HT-29 (cell line): ENCODE results near the gene EIF4G1. TPM values are rescaled to one million over a fixed set of nuclear protein-coding genes. Genes with fewer than 3 reads are reported as not detected.
A peak's percentile ranks its signal among the peaks of the same experiment; 100 is the strongest.

Experiments
- DNase-seq: peaks from one replicate; pipeline ENCODE4 v3.0.0-alpha.2; 2015; ENCODE audit warnings: low spot score
- total RNA-seq: library from RNA; depleted of rRNA; stranded (reverse); fragments of >200 nt; shearing (Covaris generic); gene quantifications from 2 replicates; pipeline ENCODE4 v1.2.3, GENCODE V29; 2014

The EIF4G1 gene
- total RNA-seq, 1 experiment from 2014 or later: 494 TPM

DNA sequence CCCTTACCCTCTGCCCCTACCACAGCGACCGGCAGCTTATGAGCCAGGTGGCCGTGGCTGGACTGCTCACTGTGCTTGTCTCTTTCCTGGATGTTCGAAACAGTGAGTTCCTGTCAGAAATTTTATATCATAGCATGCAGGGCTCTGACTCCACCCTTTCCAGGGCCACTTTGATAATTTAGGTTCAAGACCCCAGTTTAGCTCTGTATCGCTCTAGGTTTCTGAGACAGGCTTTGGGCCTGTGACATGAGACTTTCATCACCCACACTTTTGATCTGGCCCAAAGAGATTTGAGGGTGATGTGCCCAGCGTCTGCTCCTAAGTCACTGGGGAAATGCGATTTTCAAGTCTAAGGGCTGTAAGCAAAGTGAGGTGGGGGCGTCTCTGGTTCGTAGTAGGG lies 6.5 kb upstream of the EIF4G1 start:
- no peak for DNase-seq

DNA sequence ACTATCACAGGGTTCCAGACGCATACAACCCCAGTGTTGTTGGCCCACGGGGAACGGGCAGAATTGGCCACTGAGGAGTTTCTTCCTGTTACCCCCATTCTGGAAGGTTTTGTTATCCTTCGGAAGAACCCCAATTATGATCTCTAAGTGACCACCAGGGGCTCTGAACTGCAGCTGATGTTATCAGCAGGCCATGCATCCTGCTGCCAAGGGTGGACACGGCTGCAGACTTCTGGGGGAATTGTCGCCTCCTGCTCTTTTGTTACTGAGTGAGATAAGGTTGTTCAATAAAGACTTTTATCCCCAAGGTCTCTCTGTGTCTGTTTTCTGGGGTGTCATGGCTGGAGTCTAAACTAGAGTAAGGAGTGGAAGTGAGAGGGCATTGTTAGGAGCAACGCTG lies 5.7 kb upstream of the EIF4G1 start:
- no peak for DNase-seq

DNA sequence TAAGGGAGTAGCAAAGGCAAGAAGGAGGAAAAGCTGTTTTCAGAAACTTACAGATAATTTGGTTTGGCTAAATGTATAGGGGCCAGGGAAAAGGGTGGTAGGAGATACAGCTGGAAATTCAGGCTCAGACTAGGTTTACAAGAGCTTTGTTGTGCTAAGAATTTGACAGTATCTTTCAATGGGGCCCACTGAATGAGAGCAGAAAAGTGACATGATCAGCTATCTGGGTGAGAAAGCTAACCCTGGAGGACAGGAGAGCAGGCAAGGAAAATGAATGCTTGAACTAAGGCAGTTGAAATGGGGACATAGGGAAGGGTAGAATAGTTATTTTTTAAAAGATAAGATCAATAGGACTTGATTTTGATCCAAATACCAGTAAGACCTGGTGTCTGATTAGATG lies 2.8 kb upstream of the EIF4G1 start:
- DNase-seq: no peak

DNA sequence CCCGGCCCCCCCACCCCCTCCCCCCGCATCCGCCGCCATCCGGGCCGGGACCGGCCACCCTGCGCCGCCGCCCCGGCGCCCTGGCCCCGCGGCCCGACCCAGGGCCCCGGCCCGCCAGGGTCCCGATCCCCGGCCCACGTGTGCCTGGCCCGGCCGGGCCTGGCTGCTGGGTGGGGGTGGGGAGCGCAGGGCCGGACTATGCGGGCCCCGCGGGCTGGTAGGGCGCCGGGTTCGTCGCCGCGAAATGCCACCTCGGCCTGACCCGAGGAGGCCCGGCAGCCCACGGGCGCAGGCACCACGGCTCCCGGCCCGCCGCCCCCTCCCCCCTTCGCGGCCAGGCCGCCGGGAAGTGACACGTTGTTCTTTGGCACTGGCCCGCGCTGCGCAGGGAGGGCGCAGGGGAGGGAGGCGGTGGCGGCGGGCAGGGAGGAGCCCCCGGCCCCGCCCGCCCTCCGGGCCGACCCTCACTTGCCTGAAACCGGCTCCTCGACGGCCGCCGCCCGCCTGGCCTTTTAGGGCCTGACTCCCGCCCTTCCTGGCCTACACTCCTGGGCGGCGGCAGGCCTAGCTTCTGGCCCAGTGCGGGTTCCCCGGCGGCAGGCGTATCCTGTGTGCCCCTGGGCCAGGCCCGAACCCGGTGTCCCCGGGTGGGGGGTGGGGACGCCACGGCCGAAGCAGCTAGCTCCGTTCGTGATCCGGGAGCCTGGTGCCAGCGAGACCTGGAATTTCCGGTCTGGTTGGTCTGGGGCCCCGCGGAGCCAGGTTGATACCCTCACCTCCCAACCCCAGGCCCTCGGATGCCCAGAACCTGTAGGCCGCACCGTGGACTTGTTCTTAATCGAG lies 515 bp downstream of the EIF4G1 start:
- DNase-seq: peak; percentile 62

DNA sequence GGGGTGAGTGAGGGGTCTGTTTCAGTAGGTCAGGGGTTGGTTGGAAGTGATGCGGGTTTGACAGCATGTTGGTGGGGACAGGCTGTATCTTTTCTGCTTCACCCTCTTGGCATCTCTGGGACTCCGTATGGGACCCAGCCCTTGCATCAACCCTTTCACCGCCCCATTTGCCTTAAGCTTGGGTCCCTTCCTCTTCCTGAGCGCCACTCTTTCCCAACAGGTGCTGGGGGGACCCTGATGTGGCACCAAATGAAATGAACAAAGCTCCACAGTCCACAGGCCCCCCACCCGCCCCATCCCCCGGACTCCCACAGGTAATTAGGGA lies 1.1 kb downstream of the EIF4G1 start:
- DNase-seq: no peak

DNA sequence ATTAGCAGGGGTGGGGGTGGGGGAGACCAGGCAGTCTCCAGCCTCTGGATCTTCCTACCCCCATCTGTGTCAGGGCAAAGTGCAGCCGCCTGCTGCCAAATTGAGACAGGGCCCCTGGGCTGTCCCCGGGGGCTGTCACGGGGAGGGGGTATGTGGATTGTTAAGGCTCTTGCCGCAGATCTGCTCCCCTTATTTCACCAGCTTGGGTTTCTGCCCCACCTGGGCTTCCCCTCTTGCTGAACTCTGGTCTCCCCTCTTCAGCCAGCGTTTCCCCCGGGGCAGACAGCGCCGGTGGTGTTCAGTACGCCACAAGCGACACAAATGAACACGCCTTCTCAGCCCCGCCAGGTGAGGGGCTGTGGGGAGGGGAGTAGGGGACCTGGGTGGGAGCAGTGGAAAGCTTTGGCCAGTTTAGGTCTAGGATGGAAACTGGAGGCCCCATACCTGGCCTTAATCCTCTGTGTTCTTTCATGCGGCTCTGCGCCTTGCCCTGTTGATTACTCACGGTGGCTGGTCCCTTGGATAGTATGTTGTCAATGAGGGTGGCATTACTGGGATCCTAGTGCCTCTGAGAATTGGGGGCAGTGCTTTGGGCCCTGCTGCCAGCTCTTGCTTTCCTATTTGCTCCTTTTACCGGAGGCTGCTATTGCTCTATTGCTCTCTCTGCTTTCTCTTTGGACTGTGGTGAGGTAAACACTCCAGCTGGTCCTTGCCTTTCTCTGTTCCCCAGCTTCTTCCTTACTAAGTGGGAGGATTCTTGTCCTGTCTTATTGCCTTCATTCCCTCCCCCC lies 1.7 kb downstream of the EIF4G1 start:
- peak; percentile 25 for DNase-seq

DNA sequence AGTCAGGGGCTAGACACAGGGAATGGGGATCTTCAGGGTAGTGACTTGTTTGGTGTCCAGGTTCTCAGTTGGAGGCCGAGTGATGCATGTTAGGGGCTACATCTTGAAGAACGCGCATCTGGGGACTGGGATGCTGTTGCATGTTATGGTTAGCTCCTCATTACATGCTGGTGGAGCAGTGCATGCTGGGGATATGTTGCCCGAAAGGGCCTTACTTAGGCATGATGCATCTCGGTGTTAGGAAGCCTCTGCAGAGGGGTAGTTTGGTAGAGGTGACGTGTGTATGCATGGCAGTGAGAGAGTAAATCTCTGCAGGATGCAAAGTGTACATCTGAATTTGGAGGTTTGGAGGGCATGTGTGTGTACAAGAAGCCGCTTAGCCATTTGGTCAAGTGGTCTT lies 2.4 kb downstream of the EIF4G1 start:
- no peak for DNase-seq

DNA sequence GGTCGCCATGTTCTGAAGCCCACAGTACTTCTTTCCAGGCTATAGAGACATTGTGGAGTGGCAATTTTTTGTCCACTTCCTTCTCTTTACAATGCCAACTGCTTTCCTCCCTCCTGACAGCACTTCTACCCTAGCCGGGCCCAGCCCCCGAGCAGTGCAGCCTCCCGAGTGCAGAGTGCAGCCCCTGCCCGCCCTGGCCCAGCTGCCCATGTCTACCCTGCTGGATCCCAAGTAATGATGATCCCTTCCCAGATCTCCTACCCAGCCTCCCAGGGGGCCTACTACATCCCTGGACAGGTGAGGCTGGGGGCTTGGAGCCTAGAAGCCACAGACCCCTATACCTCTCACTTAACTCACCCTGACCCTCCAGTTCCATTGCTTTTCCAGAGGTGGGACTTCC lies 2.8 kb downstream of the EIF4G1 start:
- DNase-seq: no peak

DNA sequence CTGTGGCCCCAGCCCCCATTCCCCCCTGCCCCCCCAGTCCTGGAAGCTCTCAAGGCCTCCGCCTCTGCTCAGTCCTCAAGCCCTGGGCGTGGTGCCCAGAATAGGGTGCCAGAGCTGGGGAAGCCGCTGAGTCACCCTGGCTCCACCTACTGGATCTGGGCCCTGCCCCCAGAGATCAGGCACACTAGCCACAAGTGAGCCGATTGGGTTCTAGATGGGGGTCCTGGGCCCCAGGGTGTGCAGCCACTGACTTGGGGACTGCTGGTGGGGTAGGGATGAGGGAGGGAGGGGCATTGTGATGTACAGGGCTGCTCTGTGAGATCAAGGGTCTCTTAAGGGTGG lies 5.7 kb downstream of the EIF4G1 start:
- peak; percentile 91 for DNase-seq

DNA sequence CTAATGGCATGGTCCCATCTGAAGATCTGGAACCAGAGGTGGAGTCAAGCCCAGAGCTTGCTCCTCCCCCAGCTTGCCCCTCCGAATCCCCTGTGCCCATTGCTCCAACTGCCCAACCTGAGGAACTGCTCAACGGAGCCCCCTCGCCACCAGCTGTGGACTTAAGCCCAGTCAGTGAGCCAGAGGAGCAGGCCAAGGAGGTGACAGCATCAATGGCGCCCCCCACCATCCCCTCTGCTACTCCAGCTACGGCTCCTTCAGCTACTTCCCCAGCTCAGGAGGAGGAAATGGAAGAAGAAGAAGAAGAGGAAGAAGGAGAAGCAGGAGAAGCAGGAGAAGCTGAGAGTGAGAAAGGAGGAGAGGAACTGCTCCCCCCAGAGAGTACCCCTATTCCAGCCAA lies 7.3 kb downstream of the EIF4G1 start:
- DNase-seq: no peak

DNA sequence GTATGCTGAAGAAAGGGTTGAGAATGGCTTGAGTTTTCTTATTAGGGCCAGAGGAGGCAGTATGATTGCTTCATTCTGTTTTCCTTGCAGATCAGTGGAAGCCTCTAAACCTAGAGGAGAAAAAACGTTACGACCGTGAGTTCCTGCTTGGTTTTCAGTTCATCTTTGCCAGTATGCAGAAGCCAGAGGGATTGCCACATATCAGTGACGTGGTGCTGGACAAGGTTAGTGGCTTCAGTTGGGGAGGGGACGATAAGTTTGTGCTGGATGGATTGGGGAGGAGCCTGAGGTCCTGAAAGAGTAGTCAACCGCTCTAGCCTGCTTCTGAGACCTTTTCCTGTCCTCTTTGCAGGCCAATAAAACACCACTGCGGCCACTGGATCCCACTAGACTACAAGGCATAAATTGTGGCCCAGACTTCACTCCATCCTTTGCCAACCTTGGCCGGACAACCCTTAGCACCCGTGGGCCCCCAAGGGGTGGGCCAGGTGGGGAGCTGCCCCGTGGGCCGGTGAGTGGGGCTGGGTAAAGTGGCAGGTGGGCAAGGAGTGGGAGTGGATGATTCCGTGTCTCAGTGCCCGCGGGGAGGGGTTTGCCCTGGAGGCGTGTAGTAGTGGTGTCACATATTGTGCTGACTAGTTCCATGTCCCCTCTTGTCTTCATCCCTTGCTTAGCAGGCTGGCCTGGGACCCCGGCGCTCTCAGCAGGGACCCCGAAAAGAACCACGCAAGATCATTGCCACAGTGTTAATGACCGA lies 8.5 kb downstream of the EIF4G1 start:
- DNase-seq: no peak

DNA sequence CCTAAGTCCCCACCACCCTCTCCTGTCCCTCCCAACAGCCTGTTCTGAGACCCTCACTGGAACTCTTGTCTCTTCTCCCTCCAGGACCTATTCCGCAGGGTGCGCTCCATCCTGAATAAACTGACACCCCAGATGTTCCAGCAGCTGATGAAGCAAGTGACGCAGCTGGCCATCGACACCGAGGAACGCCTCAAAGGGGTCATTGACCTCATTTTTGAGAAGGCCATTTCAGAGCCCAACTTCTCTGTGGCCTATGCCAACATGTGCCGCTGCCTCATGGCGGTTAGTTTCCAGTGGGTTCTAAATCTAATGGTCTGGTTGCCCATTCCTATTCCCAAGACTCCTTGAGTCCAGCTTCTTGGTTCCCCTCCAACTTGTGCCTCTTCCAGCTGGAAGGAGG lies 9.3 kb downstream of the EIF4G1 start:
- DNase-seq: no peak

DNA sequence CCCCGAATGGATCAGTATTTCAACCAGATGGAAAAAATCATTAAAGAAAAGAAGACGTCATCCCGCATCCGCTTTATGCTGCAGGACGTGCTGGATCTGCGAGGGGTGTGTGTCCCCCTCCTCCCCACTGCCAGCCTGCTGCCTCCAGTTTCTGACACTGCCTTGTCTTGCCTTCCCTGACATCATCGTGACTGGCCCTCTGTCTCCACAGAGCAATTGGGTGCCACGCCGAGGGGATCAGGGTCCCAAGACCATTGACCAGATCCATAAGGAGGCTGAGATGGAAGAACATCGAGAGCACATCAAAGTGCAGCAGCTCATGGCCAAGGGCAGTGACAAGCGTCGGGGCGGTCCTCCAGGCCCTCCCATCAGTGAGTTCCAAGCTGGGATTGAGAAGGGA lies 10.9 kb downstream of the EIF4G1 start:
- no peak for DNase-seq

DNA sequence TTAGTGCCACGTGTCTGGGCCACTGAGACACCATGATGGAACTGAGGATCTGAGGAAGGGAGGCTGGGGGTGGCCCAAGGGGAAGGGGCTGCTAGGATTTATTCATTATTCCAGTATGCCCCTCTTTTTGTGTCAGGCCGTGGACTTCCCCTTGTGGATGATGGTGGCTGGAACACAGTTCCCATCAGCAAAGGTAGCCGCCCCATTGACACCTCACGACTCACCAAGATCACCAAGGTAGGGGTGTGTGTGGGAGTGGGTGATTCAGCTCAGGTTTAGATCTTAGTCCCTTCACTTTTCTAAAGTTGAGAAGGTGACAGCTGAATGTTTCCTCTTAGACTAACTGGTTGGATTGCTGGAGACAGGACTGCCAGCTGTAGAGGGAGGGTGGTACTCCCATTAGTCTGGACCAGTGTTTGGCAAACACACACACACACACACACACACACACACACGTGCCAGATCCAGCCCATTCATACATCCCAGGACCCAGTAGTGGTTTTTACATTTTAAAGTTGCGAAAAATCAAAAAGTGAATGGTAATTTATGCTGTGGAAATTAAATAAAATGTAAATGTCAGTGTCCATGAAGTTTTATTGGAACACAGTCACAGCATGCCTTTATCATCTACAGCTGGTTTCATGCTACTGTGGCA lies 11.4 kb downstream of the EIF4G1 start:
- DNase-seq: no peak

DNA sequence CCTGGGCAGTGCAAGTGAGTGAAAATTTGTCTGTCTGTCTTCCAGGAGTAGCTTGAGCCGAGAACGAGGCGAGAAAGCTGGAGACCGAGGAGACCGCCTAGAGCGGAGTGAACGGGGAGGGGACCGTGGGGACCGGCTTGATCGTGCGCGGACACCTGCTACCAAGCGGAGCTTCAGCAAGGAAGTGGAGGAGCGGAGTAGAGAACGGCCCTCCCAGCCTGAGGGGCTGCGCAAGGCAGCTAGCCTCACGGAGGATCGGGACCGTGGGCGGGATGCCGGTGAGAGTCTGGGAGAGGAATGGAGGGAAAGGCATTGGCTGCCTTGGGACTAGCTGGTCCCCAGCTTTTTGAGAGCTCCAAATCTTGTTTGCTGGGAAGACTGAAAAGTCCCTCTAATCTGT lies 12.8 kb downstream of the EIF4G1 start:
- DNase-seq: no peak

DNA sequence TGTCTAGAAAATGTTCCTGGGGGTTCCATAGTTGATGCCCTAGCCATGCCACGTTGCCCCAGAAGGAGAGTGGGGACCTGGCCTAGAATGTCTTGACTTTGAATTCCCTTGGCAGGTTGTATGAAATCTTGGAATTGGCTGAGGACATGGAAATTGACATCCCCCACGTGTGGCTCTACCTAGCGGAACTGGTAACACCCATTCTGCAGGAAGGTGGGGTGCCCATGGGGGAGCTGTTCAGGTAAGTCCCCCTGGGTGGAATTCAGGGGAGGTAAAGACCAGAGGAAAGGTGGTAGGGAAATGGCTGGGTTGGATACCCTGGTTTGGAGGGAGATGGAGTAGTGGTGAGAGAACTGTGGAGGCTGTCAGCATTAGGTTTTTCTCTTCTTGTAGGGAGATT lies 14.1 kb downstream of the EIF4G1 start:
- DNase-seq: no peak

DNA sequence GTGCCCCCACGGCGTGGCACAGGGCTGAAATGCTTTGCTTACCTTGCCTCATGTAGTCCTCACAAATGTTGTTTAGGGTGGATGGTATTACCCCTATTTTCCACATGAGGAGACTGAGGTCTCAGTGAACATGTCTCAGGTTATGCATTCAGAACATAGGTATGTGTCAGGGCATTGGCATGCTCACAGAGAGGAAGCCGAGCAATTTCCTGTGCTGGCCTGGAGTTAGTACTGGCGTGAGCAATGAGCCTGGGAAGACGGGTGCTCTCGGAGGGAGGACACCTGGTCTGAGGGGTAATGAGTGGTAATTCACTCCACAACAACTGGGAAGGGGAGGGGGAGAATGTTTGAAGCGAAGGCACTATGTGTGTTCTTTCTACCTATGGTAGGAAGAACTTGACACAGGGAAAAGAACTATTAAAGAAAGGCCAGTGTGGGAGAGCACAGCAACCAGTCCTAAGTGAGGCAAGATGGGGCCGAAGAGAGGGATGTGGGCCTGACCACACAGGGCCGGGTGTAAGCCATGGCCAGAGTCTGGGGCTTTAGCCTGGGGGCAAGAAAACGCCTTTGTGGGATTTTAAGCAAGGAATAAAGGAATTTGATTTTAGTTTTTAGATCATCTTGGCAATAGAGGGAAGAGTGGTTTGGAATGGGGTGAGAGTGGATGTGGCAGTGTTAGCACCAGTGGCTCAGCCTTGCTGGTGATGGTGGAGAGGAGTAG lies 18.1 kb downstream of the EIF4G1 start:
- DNase-seq: no peak

DNA sequence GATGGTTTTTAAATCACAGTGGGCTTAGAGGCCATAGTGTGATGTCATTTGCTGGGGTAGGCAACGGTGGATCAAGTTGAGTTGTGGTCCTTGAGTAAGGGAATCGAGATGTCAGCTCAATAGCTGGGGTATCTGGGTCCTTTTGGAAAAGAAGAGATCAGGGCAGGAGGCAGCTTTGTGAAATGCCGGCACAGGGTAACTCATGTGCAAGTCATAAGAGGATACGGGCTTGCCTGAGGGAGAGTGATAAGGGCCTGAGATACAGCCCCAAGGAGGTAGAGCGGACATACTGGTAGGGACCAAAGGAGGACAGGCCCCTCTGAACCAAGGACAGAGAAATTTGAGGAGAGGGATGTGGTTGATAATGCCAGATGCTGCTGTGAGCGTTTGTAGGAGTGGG lies 18.8 kb downstream of the EIF4G1 start:
- DNase-seq: no peak

DNA sequence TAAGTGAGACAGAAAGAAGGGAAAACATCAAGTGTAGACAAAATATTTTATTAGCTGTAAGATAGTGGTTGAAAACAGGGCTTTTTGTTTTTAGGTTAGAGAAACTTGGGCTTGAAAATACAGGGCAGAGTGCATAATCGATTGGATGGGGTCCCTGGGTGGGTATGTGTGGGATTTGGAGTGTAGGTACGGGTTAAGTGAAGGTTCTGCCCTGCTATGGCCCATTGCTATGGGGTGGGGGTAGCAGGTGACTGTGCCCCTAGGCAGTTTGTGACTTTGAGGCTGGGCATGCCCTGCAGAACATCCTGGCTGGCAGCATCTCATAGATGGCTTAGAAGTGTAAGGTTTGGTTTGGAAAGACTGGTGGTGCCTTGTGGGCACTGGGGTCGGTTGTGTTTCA lies 19.3 kb downstream of the EIF4G1 start:
- DNase-seq: no peak

DNA sequence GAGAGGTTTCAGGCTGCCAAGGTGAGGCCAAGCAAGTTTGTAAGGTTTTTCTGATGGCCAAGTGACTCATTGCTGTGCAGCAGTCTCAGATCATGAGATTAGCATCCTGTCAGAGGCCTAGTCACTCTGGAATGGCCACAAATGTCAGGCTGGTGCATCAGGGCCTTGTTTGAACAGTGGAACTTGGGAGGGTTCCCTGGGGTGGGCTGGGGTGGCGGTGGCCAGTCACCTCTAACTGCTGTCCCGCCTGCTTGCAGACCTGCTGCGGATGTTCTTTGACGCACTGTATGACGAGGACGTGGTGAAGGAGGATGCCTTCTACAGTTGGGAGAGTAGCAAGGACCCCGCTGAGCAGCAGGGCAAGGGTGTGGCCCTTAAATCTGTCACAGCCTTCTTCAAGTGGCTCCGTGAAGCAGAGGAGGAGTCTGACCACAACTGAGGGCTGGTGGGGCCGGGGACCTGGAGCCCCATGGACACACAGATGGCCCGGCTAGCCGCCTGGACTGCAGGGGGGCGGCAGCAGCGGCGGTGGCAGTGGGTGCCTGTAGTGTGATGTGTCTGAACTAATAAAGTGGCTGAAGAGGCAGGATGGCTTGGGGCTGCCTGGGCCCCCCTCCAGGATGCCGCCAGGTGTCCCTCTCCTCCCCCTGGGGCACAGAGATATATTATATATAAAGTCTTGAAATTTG lies 20.2 kb downstream of the EIF4G1 start:
- peak; percentile 54 for DNase-seq

DNA sequence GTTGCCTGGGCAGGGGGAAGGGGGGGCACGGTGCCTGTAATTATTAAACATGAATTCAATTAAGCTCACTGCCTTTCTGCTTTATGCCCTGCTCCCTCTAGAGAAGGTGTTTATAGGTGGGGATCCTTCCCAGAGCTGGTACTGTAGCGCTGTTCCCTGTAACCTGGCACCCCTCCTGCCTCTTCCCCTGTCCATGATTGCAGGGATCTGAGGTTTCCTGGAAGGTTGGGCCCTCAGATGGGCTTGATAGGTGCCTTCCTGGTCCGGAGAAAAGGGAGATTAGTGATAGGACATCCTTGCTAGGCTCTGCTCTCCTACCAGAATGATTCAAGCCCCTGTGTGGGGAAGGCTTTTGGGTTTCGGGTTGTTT lies 20.9 kb downstream of the EIF4G1 start:
- DNase-seq: peak; percentile 62
